GOT3 (cell line): Measurements from ENCODE around the gene NECTIN2.
"Not testable (repeated sequence)": the region's sequence is repeated elsewhere in the genome, so short reads cannot be mapped to it uniquely, and the experiment has no call there.

Experiments
- DNase-seq: peaks from one replicate; lab custom pipeline; 2025; ENCODE audit warnings: mixed read lengths; lab: John Stamatoyannopoulos, UW

NECTIN2 gene

GRCh38 chr19:44908836-44909261 is 62.8 kb downstream of the NECTIN2 start:
- no peak for DNase-seq

GRCh38 chr19:44909775-44910174 is 63.7 kb downstream of the NECTIN2 start:
- no peak for DNase-seq

DNA sequence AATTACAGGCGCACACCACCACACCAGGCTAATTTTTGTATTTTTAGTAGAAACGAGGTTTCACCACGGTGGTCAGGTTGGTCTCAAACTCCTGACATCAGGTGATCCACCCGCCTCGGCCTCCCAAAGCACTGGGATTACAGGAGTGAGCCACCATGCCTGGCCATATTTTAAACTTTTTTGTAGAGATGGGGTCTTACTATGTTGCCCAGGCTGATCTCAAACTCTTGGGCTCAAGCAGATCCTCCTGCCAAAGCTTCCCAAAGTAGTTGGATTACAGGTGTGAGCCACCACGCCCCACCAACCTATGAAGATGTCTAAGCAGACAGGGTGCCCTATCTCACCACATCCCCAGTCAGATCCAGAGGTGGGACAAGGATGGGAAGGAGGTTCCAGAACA is 65.8 kb downstream of the NECTIN2 start:
- not testable (repeated sequence) for DNase-seq

DNA sequence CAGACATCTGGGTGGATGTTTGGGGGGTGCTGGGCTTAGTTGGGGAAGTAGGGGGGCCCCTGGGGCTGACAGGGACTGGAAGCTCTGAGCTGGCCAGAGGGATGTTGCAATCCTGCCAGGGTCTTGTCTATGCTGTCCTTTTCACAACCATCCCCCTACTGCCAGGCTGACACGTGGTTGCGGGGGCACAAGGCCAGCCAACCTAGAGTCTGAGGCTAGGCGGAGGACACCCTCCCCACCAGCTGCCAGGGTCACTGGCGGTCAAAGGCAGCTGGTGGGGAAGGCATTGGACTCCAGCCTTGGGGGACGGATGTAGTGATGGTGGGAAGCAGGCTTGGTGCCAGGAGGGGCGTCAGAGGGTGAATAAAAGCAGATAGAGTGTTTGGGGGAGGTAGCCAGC is 66.8 kb downstream of the NECTIN2 start:
- no peak for DNase-seq

GRCh38 chr19:44913512-44914432 is 67.7 kb downstream of the NECTIN2 start:
- DNase-seq: not testable (repeated sequence)

DNA sequence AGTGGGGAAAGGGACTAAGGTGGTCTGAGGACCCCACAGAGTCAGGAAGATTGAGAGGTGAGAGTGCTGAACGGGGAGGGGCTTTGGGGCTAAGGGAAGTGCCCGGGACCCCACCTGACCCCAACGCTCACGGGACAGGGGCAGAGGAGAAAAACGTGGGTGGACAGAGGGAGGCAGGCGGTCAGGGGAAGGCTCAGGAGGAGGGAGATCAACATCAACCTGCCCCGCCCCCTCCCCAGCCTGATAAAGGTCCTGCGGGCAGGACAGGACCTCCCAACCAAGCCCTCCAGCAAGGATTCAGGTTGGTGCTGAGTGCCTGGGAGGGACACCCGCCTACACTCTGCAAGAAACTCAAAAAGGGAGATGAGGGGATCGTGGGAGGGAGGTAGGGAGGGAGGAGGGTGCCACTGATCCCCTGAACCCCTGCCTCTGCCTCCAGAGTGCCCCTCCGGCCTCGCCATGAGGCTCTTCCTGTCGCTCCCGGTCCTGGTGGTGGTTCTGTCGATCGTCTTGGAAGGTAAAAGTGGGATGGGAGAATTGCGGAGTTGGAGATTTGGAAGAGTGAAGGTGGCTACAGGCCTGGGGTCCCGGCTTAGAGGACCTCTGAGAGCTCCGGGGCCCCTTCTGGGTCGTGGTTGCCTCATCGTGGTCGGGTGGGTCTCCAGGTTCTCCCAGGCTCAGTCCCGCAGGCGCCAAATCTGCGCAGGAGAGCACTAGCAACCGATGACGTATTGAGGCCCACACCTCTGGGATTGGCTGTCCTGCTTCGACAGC is 68.5 kb downstream of the NECTIN2 start, which contains the start of gene APOC1:
TSS of gene APOC1 (plus strand) at position 176 of the 774 bp plus-strand sequence. CDS start at position 460, 284 bp downstream.
- DNase-seq: peak; percentile 41

- no peak for DNase-seq
Measured at GRCh38 chr19:44924243-44924725, 78.2 kb downstream of the NECTIN2 start.

DNA sequence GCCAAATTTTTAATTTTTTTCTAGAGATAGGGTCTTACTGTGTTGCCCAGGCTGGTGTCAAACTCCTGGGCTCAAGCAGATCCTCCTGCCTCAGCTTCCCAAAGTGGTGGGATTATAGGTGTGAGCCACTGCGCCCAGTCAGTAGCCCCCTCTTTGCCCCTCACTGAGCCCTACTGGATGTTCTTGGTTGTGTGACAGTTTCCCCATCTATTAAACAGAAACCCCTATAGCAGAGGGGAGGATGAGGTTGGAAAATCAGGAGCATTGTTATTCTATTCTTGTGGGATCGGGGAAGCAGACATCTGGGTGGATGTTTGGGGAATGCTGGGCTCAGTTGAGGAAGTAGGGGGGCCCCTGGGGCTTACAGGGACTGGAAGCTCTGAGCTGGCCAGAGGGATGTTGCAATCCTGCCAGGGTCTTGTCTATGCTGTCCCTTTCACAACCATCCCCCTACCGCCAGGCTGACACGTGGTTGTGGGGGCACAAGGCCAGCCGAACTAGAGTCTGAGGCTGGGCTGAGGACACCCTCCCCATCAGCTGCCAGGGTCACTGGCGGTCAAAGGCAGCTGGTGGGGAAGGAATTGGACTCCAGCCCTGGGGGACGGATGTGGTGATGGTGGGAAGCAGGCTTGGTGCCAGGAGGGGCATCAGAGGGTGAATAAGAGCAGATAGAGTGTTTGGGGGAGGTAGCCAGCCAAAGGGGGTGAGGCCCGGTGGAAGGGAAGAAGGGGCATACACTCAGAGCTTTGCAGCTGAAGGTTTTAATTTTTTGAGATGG is 79.2 kb downstream of the NECTIN2 start:
- DNase-seq: no peak

GRCh38 chr19:44926245-44927077 is 80.4 kb downstream of the NECTIN2 start:
- DNase-seq: not testable (repeated sequence)

- DNase-seq: no peak
Measured at GRCh38 chr19:44927746-44928145, 81.6 kb downstream of the NECTIN2 start.

DNA sequence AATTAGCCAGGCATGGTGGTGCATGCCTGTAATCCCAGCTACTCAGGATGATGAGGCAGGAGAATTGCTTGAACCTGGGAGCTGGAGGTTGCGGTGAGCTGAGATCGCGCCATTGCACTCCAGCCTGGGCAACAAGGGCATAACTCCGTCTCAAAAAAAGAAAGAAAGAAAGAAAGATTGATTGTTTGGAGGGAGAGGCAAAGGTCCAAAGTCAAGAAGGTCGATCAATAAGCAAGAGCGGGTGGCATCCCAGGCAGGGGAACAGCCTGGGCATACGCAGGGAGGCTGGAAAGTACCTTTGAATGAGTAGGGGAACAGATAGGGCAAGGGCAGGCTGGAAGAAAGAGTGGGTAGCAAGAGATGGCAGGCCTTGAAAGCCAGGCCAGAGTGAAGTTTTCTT is 84.0 kb downstream of the NECTIN2 start:
- no peak for DNase-seq

DNA sequence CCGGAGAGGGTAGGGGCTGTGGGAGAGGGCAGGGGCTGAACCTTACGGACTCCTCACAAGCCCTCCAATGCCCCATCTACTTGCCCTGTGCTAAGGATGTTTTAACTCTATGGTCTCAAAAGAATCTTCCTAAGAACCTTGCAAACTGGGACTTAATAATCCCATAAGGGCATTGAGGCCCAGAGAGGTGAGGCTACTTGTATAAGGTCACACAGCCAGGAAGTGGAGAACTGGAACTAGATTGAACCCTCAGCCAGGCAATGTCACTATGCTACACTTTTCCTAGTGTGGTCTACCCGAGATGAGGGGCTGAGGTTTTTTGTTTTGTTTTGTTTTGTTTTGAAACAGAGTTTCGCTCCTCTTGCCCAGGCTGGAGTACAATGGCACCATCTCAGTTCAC is 85.4 kb downstream of the NECTIN2 start:
- DNase-seq: no peak
